DMS53 treated with DMSO at 0.1 percent for 48 hours (cell line): ENCODE results near the gene RPL38.

ENCODE experiments used
- DNase-seq: peaks from one replicate; lab custom pipeline; 2025; ENCODE audit not compliant: unreplicated experiment; lab: John Stamatoyannopoulos, UW

Gene RPL38

DNA sequence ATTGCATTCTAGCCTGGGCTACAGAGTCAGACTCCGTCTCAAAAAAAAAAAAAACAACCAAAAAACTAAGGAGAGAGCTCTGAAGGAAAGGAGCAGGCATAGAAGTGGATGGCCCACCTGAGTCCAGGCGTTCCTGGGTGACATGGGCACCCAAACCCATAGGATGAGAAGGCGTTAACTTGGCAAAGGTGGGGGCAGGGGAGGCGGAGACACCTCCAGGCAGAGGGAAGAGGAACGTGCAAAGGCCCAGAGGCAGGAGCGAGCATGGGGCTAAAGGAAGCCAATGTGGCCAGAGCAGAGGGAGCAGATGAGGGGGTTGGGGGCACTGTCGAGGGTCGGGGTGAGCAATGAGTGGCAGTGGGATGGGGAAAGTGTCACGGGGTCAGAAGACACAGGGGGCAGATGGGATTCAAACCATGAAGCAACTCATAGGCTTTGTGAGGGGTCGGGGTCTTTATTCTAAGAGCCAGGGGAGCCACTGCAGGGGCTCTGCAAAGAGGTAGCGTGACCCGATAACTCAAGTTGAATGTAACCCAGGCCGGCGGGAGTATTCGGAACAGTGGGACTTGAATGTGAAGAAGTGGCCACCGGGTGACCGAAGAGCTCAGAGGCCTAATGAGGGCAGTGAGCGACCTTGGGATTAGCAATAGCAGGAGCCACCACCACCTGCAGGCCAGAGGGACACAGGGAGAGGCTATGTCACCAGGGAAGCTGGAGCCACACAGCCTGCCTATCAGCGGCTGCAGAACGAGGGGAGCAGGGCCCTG lies 21.7 kb downstream of the RPL38 start:
- DNase-seq: no peak

DNA sequence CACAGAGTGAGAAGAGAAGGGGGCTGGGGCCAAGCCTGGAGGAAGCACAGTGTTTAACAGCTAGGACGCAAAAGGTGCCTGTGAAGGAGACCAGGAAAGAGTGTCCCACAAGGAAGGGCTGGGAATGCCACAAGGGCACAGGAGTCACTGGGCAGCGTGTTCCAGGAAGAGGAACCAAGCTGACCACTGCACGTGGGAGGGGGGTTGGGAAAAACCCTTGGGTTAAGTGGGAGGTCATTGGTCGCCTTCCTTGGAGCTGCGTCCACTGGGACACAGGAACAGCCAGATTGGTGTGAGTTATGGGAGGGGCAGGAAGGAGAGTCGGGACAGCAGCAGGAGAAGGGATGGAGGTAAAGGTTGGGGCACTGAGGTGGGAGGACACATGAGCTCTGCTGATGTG lies 22.8 kb downstream of the RPL38 start:
- DNase-seq: no peak

DNA sequence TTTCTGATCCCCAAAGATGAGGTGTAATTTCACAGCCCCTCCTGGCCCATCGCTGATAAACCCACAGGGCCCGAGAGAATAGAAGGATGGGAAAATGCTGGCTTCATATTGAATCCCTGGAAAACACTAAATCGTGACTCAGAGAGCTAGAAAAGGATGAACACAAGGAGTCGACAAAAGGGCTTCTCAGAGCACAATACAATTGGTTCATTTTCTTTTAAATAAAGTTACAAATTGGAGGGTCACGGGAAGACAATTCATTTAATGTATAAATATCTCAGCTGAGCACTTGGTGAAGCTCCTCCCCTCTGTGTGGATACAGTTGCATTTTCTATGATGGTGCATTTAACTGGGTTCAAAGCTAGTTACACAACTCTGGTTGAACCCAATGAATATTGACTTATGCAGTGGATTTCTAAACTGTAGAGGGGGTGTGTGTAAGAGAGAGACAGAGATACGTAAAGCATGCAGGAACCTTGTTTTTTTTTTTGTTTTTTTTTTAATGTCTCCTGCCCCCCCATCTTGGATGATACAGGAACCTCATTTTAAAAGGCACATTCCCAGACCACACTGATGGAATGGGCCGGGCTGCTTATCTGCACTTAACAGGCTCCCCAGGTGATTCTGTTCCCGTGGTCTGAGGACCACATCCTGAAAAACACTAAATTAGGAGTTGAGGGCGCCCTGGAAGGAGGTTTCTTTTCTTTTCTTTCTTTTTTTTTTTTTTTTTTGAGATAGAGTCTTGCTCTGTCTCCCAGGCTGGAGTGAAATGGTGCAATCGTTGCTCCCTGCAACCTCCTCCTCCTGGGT lies 24.0 kb downstream of the RPL38 start:
- DNase-seq: no peak

GRCh38 chr17:74228306-74228978 lies 25.0 kb downstream of the RPL38 start:
- no peak for DNase-seq

GRCh38 chr17:74230896-74231295 lies 27.4 kb downstream of the RPL38 start:
- DNase-seq: no peak

DNA sequence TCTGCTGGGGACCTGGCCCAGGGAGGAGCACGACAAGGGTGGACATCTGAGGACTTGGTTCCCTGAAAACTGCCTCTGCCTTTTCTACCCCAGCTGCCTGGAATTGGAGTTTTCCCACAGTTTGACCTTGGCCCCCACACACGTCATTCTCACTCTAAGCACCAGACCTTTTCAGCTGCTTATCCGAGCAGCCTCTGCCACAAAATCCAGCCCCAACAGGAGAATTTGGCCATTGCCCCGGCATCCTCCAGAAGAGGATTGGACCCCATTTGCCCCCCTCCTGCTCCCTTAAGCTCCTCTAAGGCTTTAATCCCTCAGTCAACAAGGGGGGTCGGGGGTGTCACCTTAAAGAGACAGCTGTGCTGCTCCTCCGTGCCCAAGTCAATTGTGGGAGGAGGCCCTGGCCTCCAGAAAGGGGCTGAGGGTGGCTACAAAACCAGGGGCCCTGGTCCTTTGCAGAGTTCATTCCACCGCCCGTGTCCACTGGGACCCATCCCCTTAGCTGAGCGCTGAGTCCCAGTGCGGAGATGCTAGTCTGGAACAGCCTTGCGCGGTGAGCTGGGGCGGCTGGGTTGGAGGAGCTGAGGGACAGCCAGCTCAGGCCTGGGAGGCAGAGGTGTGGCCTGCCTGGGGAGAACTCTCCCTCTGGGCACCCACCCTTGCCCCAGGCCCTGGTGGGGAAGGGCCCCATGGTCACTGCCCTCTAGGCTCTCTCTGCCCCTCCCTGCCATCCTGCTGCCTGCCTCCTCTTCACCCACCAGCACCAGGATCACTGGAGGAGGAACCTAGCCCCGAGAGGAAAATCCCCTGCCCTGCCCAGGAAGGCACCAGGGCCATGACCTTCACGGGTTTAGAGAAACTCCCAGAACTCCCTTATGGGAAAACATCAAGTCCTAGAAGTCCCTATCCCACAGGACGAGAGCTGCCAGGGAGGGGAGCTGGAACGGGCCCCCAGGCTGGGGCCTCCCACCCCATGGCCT lies 28.7 kb downstream of the RPL38 start:
- DNase-seq: no peak

GRCh38 chr17:74233937-74234336 lies 30.5 kb downstream of the RPL38 start:
- DNase-seq: no peak

- no peak for DNase-seq
Measured at GRCh38 chr17:74234486-74234885, 31.0 kb downstream of the RPL38 start.

GRCh38 chr17:74235040-74235581 lies 31.6 kb downstream of the RPL38 start:
- DNase-seq: no peak

- DNase-seq: no peak
Measured at GRCh38 chr17:74235911-74236371, 32.5 kb downstream of the RPL38 start.

DNA sequence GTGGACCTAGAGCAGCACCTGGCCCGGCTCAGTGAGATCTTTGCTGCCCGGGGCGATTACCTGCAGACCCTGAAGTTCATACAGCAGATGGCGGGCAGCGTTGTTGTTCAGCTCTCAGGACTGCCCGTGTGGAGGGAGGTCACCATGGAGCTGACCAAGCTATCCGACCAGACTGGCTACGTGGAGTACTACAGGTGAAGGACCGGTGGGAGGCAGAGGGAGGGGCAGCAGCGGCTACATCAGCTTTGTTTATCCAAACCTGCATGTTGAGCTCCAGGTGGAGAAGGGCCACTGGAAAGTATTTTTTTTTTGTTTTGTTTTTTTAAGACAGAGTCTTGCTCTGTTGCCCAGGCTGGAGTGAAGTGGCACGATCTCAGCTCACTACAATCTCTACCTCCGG lies 33.8 kb downstream of the RPL38 start:
- no peak for DNase-seq

DNA sequence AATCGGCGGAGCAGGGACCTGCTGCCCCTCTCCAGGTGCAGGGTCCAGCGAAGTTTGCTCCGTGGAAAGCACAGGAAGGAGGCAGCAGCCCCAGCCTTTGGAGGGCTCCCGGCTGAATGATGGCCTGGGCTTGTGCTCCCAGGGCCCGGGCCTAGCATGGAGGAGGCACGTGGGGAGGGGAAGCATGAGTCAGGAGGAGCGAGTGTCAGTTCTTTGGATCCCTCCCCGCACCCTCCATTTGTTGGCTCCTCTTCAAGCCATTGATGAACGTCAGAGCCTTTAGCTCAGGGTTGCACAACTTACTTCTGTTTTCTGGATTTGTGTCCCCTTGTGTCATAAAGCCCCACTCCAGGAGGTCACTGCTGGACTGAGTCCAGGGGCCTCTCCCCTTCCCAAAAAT lies 35.7 kb downstream of the RPL38 start:
- DNase-seq: no peak

GRCh38 chr17:74240618-74241205 lies 37.2 kb downstream of the RPL38 start:
- no peak for DNase-seq

DNA sequence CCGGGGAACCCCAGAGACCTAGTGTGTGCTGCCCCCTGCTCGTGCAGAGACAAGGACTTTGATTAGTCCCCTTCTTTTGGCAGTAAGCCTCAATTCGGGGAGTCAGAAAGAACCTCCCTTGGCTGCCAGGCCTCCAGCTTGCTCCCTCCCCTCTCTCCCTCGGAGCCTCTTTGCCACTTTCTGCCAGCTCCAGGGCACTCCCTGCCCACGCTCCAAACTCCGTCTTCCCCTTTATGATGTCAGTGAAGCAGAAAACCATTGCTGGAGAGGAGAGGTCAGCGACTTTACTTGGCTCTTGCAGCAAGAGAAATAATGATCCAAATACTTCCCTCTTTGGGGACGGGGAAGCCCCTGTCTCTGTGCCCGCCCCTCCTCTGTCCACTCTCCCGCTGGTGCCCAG lies 38.0 kb downstream of the RPL38 start:
- DNase-seq: no peak

GRCh38 chr17:74241847-74242246 lies 38.4 kb downstream of the RPL38 start:
- no peak for DNase-seq

DNA sequence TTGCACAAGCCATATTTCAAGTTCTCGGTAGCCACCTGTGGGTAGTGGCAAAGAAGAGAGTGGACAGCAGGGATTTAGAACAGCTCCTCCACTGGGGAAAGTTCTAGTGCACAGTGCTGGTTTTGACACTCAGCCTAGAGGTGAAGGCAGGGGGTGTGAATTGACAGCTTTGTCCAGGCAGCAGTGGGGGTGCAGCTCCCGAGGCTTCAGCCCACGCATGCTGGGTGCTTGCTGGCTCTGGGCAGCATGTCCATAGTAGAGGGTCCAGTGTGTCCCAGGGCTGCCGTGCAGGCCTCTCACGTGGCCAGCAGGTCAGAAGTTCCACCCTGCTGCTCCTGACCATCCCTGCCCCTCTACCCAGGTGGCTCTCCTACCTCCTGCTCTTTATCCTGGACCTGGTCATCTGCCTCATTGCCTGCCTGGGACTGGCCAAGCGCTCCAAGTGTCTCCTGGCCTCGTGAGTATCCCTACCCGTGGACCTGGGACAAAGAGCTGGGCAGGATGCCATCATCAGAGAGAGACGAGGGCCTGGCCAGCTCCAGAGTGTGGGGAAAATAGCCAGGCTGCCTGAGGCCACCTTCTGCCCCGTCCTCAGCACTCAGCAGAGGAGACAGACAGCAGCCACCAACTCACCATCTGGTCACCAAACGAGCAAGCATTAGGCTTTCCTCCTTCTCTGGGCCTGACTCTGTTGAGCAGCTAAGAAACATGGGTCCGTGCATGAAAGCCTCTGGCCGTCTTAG lies 39.7 kb downstream of the RPL38 start:
- no peak for DNase-seq

- no peak for DNase-seq
Measured at GRCh38 chr17:74244128-74244527, 40.6 kb downstream of the RPL38 start.

GRCh38 chr17:74244548-74244947 lies 41.1 kb downstream of the RPL38 start:
- no peak for DNase-seq

GRCh38 chr17:74245145-74245831 lies 41.8 kb downstream of the RPL38 start:
- DNase-seq: no peak
